Measurements from ENCODE around the gene C13orf42. TPM values are rescaled to one million over a fixed set of nuclear protein-coding genes. Genes with fewer than 3 reads are reported as not detected.

The C13orf42 gene
- total and polyA plus RNA-seq, 2 donors (not counting 3 experiments of a cell fraction or from before 2014, with no cell fraction given): not detected

- dilution Hi-C loops (cut with MboI; ENCODE audit: extremely low pct_ligation_motif_present, low sequenced_read_pairs) (no loop called here), intact Hi-C loops (cut with micrococcal nuclease) (no loop called here)
- no peak overlapping the region for H2AFZ ChIP-seq (ENCODE audit: low read depth, low read length)
- no peak for DNase-seq (ENCODE audit: low read depth, low spot score)
- H3K36me3 ChIP-seq (ENCODE audit: control insufficient read depth in 2 of 2, extremely low read depth in 1 of 2, insufficient read depth in 2 of 2, low read length in 2 of 2): no peaks in the 10 kb centered on the region
- H3K4me1 ChIP-seq (ENCODE audit: control insufficient read depth, extremely low read depth, insufficient read depth, low read length): no peaks in the 10 kb centered on the region
- H3K27me3 ChIP-seq (ENCODE audit: control insufficient read depth in 2 of 2, insufficient read depth in 2 of 2, low read length in 2 of 2): peaks cover 4 to 15% of the 10 kb centered on the region in 2 experiments
- no peaks in the 10 kb centered on the region for H3K9me1 ChIP-seq (replicated peaks; ENCODE audit: control insufficient read depth, extremely low read depth, insufficient read depth, low read length)
- TF ChIP-seq MYC (IDR thresholded peaks at IDR 0.05; ENCODE audit: low read depth, low read length) (no peak), MAX (IDR thresholded peaks at IDR 0.05; ENCODE audit: insufficient read depth, insufficient read length) (no peak), POLR2A (IDR thresholded peaks at IDR 0.05; ENCODE audit: low read depth, low read length) (no peak), POLR2AphosphoS5 (IDR thresholded peaks at IDR 0.05; ENCODE audit: insufficient read depth, low read depth, low read length) (no peak), CTCF (IDR thresholded peaks at IDR 0.05; ENCODE audit: extremely low read depth in 1 of 2, insufficient read depth in 1 of 2, low read depth in 1 of 2, low read length in 2 of 2) (no peak), FOS (IDR thresholded peaks at IDR 0.05; ENCODE audit: borderline replicate concordance, insufficient read depth, low read length) (no peak), GATA2 (IDR thresholded peaks at IDR 0.05; ENCODE audit: insufficient read depth, insufficient read length, low read depth, low read length) (no peak), EZH2 (IDR thresholded peaks at IDR 0.05; ENCODE audit: borderline replicate concordance, low read depth, low read length, severe bottlenecking) (no peak)
- H4K20me1 ChIP-seq (replicated peaks; ENCODE audit: control insufficient read depth, extremely low read depth, insufficient read depth, low read length): no peaks in the 10 kb centered on the region
- FAIRE-seq: no peak
- no TSS peak for BruUV-seq (replicated peaks)
- H3K4me3 ChIP-seq (replicated peaks in 1 of 3; ENCODE audit: insufficient read depth in 1 of 3, low read depth in 1 of 3, low read length in 3 of 3): no peak overlapping the region
- H3K9ac ChIP-seq (replicated peaks; ENCODE audit: extremely low read depth, insufficient read depth, low read length): no peak overlapping the region
- H3K79me2 ChIP-seq (ENCODE audit: control insufficient read depth, insufficient read depth, low read length): no peaks in the 10 kb centered on the region
- no peak overlapping the region for H3K4me2 ChIP-seq (ENCODE audit: insufficient read depth, low read length)
- H3K27ac ChIP-seq (ENCODE audit: insufficient read depth, low read depth, low read length): no peak overlapping the region
- no peaks in the 10 kb centered on the region for H3K9me3 ChIP-seq (replicated peaks; ENCODE audit: control insufficient read depth, insufficient read depth, low read length)
- ChIA-PET POLR2A (no interaction called here), CTCF (interaction anchor here (0.6 to 8.4 kb wide), 7 partner anchors 9 to 675 kb away, joined by 3 to 432 read pairs (median 3); partner anchors contain the start of gene C13orf42)
Measured at GRCh38 chr13:51122868-51123566, 11.9 kb upstream of the C13orf42 start.
